HCT116 (cell line): Measurements from ENCODE around the gene PGLYRP3. TPM values are rescaled to one million over a fixed set of nuclear protein-coding genes. Genes with fewer than 3 reads are reported as not detected.

ENCODE experiments used
- ATAC-seq: fragments of 200-7000 bp; cut with Tn5 transposase; 2 replicates; pipeline ENCODE4 v1.9.1; 2020; ENCODE audit warnings: mild to moderate bottlenecking, moderate library complexity
- BruUV-seq: library from RNA; stranded (reverse); fragments of 400-500 nt; replicated peaks from 2 replicates; lab custom pipeline; 2021; lab: Mats Ljungman, UMichigan
- CTCF ChIA-PET: fragments of 300-600 bp; sonication (Branson Sonifier 250); formaldehyde crosslinking; loops from one replicate; lab custom pipeline; 2021; ENCODE audit warnings: antibody characterized with exemption; lab: Charles Lee
- POLR2A ChIA-PET: fragments of 300-600, 350-600 bp; sonication (Branson Sonifier 250); formaldehyde crosslinking; loops from one replicate; lab custom pipeline; 2021; ENCODE audit warnings: antibody characterized with exemption; lab: Charles Lee
- RAD21 ChIA-PET, 2 experiments: fragments of 300-600 bp; sonication (Branson Sonifier 250); formaldehyde crosslinking; loops; one replicate each; lab custom pipeline; 2023; ENCODE audit warnings: low total read pairs in 2 of 2; ENCODE audit not compliant: uncharacterized antibody in 2 of 2, unreplicated experiment in 2 of 2, low non-redundant PET in 1 of 2; lab: Charles Lee
- DNase-seq: peaks from one replicate; pipeline ENCODE4 v3.0.0-alpha.2; 2010; ENCODE audit warnings: low read depth, low spot score
- H2AFZ ChIP-seq: fragments of 200-600 bp; shearing (Covaris generic), sonication (generic); 2 replicates; pipeline ENCODE4 v1.6.1; 2017; ENCODE audit warnings: low read depth, mixed run types, mixed read lengths, antibody characterized with exemption, low read length; ENCODE audit not compliant: poor library complexity, severe bottlenecking
- H3K27ac ChIP-seq: 2 replicates; pipeline ENCODE4 v1.5.1; 2012; ENCODE audit warnings: low read depth, low read length
- H3K27me3 ChIP-seq: fragments of 200-600 bp; sonication (generic); 2 replicates; pipeline ENCODE4 v1.6.1; 2016; ENCODE audit warnings: mixed run types, low read length, mixed read lengths; ENCODE audit not compliant: insufficient read depth
- H3K36me3 ChIP-seq, 2 experiments: fragments of 200-500 bp in 1 of 2; fragments of 200-600 bp in 1 of 2; sonication (Bioruptor generic) in 1 of 2; sonication (generic) in 1 of 2; 2 replicates each; pipeline versions ENCODE4 v1.5.1 to v1.6.1; 2014 to 2016; ENCODE audit warnings: low read length in 2 of 2, inconsistent platforms in 1 of 2, mixed read lengths in 1 of 2, mixed run types in 1 of 2; ENCODE audit not compliant: insufficient read depth in 2 of 2, control insufficient read depth in 1 of 2
- H3K4me1 ChIP-seq, 2 experiments: fragments of 200-600 bp in 1 of 2; sonication (generic) in 1 of 2; 2 replicates each; pipeline versions ENCODE4 v1.5.1 to v1.6.1; 2012 to 2017; ENCODE audit warnings: low read length in 2 of 2, inconsistent platforms in 1 of 2, mild to moderate bottlenecking in 1 of 2, mixed read lengths in 1 of 2, mixed run types in 1 of 2, moderate library complexity in 1 of 2; ENCODE audit not compliant: insufficient read depth in 2 of 2, control insufficient read depth in 1 of 2
- H3K4me2 ChIP-seq: fragments of 200-600 bp; sonication (generic); 2 replicates; pipeline ENCODE4 v1.6.1; 2017; ENCODE audit warnings: mixed run types, low read length, mixed read lengths
- H3K4me3 ChIP-seq, 2 experiments: fragments of 200-600 bp in 1 of 2; sonication (generic) in 1 of 2; replicated peaks in 1 of 2; 2 replicates each; pipeline ENCODE4 v1.5.1; 2011 to 2016; ENCODE audit warnings: low read length in 2 of 2, control low read depth in 1 of 2, low read depth in 1 of 2, mild to moderate bottlenecking in 1 of 2, mixed read lengths in 1 of 2, mixed run types in 1 of 2
- H3K79me2 ChIP-seq: fragments of 200-600 bp; sonication (generic); 2 replicates; pipeline ENCODE4 v1.6.1; 2017; ENCODE audit warnings: mild to moderate bottlenecking, mixed run types, low read length, moderate library complexity, mixed read lengths; ENCODE audit not compliant: insufficient read depth
- H3K9ac ChIP-seq: fragments of 200-600 bp; sonication (generic); 2 replicates; pipeline ENCODE4 v1.6.1; 2016; ENCODE audit warnings: low read length, mixed read lengths
- H3K9me2 ChIP-seq: fragments of 200-600 bp; sonication (generic), shearing (Covaris generic); 2 replicates; pipeline ENCODE4 v1.6.1; 2017; ENCODE audit warnings: mixed run types, mild to moderate bottlenecking, moderate library complexity; ENCODE audit not compliant: insufficient read depth
- H3K9me3 ChIP-seq, 2 experiments: fragments of 200-500 bp in 1 of 2; fragments of 200-600 bp in 1 of 2; sonication (Bioruptor generic) in 1 of 2; sonication (generic) in 1 of 2; 2 replicates each; pipeline ENCODE4 v1.6.1; 2014 to 2017; ENCODE audit warnings: low read length in 2 of 2, mixed read lengths in 2 of 2, inconsistent platforms in 1 of 2, low read depth in 1 of 2, mild to moderate bottlenecking in 1 of 2, mixed run types in 1 of 2, moderate library complexity in 1 of 2; ENCODE audit not compliant: control insufficient read depth in 1 of 2, insufficient read depth in 1 of 2
- H4K20me1 ChIP-seq: fragments of 200-600 bp; sonication (generic), shearing (Covaris generic); 2 replicates; pipeline ENCODE4 v1.6.1; 2017; ENCODE audit warnings: mixed run types, mild to moderate bottlenecking, moderate library complexity; ENCODE audit not compliant: insufficient read depth
- CBX3 ChIP-seq: IDR thresholded peaks from 2 replicates; pipeline ENCODE4 v1.6.1; 2012; ENCODE audit warnings: low read depth
- EGR1 ChIP-seq: IDR thresholded peaks from 2 replicates; pipeline ENCODE4 v1.6.1; 2012; ENCODE audit warnings: low read depth
- EZH2 ChIP-seq: fragments of 200-600 bp; sonication (generic); IDR thresholded peaks from 2 replicates; pipeline ENCODE4 v1.6.1; 2017; ENCODE audit warnings: antibody characterized with exemption, mixed run types
- RAD21 ChIP-seq: IDR thresholded peaks from 2 replicates; pipeline ENCODE4 v1.6.1; 2012; ENCODE audit warnings: low read depth, mild to moderate bottlenecking
- YY1 ChIP-seq: IDR thresholded peaks from 2 replicates; pipeline ENCODE4 v1.6.1; 2011; ENCODE audit warnings: low read length, low read depth, moderate library complexity, mild to moderate bottlenecking; ENCODE audit not compliant: insufficient replicate concordance; ENCODE audit errors: extremely low read depth
- intact Hi-C: fragments of 100-400 bp; cut with micrococcal nuclease; formaldehyde crosslinking; loops from 2 replicates; pipeline ENCODE4 v1.10.0; 2022
- total RNA-seq: library from RNA; stranded (reverse); gene quantifications from one replicate; pipeline ENCODE4 v1.2.1, GENCODE V29; 2021; ENCODE audit not compliant: unreplicated experiment
- TF ChIP-seq, protein P1 (sequence below): IDR thresholded peaks from 2 replicates; pipeline ENCODE4 v1.6.1; 2012
- TF ChIP-seq, protein P2 (sequence below), 3 experiments: fragments of 200-600 bp in 1 of 3; sonication (generic) in 1 of 3; IDR thresholded peaks in 2 of 3; conservative IDR thresholded peaks in 1 of 3; 2 replicates each; pipeline ENCODE4 v1.5.1; 2012 to 2017; ENCODE audit warnings: low read depth in 2 of 3, low read length in 2 of 3, antibody characterized with exemption in 1 of 3, borderline replicate concordance in 1 of 3, control low read depth in 1 of 3, mild to moderate bottlenecking in 1 of 3, mixed read lengths in 1 of 3, mixed run types in 1 of 3, moderate library complexity in 1 of 3; ENCODE audit not compliant: insufficient read depth in 1 of 3

PGLYRP3 gene
- total RNA-seq, 1 experiment from 2014 or later = not detected

DNA sequence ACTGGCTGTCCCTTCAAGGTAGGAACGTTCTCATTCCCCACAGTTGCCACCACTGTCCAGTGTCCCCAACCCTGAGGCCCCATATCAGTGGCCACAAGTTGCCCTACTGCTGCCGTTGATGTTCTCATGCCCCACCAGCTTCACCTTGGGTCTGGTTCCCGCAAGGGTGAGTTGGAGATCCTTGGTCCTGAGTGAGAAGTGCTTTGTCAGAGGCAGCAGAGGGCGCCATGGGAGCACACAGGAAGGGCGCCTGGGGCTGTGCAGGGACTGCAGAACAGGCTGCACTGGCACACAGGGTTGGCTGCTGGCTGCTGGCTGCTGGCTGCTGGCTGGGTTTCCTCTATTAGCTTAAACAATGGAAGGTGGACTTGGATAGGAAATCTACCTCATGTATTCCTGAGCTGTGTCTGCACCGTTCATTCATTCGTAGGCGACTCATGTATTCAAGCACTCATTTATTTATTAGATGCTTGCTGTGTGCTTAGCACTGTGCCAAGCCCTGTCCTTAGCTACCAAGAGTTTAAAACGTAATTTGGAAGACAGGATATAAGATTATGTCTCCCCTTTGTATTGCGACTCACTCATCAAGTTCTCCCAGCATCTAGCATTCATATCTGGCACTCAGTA, 42.8 kb upstream of the PGLYRP3 start:
- H3K9ac ChIP-seq = no peak overlapping the region
- no peaks in the 10 kb centered on the region for H3K36me3 ChIP-seq
- no peaks in the 10 kb centered on the region for H3K9me2 ChIP-seq
- intact Hi-C loops = no loop called here
- ChIA-PET CTCF (interaction anchor here (1.2 to 6.7 kb wide), 3 partner anchors 130 to 151 kb away, joined by 4 to 133 read pairs (median 8); no protein-coding TSS in a partner anchor), POLR2A (no interaction called here), RAD21 (interaction anchor here (0.9 to 3.9 kb wide), 2 partner anchors 139 to 140 kb away, joined by 3 to 21 read pairs; no protein-coding TSS in a partner anchor)
- DNase-seq = peak; percentile 46
- TF ChIP-seq YY1 (peak; percentile 7), EGR1 (no peak), CBX3 (peak; percentile 83), RAD21 (peak; percentile 88), EZH2 (no peak)
- TF ChIP-seq, protein P1, sequence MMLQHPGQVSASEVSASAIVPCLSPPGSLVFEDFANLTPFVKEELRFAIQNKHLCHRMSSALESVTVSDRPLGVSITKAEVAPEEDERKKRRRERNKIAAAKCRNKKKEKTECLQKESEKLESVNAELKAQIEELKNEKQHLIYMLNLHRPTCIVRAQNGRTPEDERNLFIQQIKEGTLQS = no peak
- TF ChIP-seq, protein P2, sequence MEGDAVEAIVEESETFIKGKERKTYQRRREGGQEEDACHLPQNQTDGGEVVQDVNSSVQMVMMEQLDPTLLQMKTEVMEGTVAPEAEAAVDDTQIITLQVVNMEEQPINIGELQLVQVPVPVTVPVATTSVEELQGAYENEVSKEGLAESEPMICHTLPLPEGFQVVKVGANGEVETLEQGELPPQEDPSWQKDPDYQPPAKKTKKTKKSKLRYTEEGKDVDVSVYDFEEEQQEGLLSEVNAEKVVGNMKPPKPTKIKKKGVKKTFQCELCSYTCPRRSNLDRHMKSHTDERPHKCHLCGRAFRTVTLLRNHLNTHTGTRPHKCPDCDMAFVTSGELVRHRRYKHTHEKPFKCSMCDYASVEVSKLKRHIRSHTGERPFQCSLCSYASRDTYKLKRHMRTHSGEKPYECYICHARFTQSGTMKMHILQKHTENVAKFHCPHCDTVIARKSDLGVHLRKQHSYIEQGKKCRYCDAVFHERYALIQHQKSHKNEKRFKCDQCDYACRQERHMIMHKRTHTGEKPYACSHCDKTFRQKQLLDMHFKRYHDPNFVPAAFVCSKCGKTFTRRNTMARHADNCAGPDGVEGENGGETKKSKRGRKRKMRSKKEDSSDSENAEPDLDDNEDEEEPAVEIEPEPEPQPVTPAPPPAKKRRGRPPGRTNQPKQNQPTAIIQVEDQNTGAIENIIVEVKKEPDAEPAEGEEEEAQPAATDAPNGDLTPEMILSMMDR (IDR thresholded peaks at IDR 0.05 in 2 of 3, conservative IDR thresholded peaks at IDR 0.05 in 1 of 3; ENCODE audit: borderline replicate concordance in 1 of 3, insufficient read depth in 1 of 3, low read depth in 2 of 3, low read length in 2 of 3) = peak; percentile 70 to 74 (median 71)
- no peak overlapping the region for H3K27ac ChIP-seq
- H2AFZ ChIP-seq = no peak overlapping the region
- no peak overlapping the region for H3K4me2 ChIP-seq
- peaks cover 11% of the 10 kb centered on the region for H3K27me3 ChIP-seq
- no peaks in the 10 kb centered on the region for H4K20me1 ChIP-seq
- H3K4me3 ChIP-seq = no peak overlapping the region
- H3K79me2 ChIP-seq = no peaks in the 10 kb centered on the region
- peak; percentile 90 for ATAC-seq
- no TSS peak for BruUV-seq
- H3K4me1 ChIP-seq = no peaks in the 10 kb centered on the region; a peak in 1 of 4 replicates
- no peaks in the 10 kb centered on the region for H3K9me3 ChIP-seq
